A204.1 (cell line): ENCODE data around the gene HINT1.
"Not testable (repeated sequence)": the region's sequence is repeated elsewhere in the genome, so short reads cannot be mapped to it uniquely, and the experiment has no call there.

Experiments
- FAIRE-seq: peaks from 2 replicates; lab custom pipeline; 2012; peaks lifted over from hg19 to GRCh38; lab: Jason Lieb, UNC

The HINT1 gene

GRCh38 chr5:131165119-131165727, at the start of gene HINT1:
Gene HINT1 (minus strand): TSS chr5:131165256. CDS start chr5:131165205, 51 bp downstream.
- no peak for FAIRE-seq

- no peak for FAIRE-seq
Observed at GRCh38 chr5:131214609-131215227, 49.7 kb upstream of the HINT1 start.

- no peak for FAIRE-seq
Observed at GRCh38 chr5:131212471-131213021, 47.5 kb upstream of the HINT1 start.

GRCh38 chr5:131211669-131212068, 46.6 kb upstream of the HINT1 start:
- FAIRE-seq = no peak

DNA sequence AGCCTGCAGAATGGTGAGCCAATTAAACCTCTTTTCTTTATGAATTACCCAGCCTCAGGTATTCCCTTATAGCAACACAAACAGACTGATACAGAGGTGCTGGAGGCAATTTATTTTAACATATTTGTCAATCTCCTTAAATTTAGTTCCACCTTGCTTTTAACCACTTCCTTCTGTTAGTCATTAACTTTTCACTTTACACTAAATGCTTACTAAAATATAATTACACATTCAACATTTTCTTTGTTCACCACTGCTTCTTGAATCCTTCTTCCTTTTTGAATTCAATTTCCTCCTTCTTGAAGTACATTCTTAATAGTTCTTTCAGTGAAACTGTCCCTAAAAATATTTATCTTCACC, 45.1 kb upstream of the HINT1 start:
- FAIRE-seq = no peak

GRCh38 chr5:131209506-131210150, 44.6 kb upstream of the HINT1 start:
- FAIRE-seq = no peak

GRCh38 chr5:131209175-131209505, 44.1 kb upstream of the HINT1 start:
- FAIRE-seq = no peak

DNA sequence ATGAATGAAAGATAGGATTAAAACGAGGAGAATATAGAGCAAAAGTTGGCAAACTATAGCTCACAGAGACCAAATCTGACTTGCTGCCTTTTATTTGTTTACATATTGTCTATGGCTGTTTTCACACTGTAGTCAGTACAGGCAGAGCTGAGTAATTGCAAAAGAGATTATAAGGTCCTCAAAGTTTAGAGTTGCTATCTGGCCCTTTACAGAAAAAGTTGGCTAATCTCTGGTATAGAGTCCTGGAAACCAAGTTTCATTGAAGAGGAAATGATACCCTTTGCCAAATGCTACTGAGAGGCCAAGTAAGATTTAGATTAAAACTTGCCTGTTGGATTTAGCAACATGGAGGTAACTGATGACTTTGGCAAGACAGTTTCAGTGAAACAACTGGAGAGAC, 41.7 kb upstream of the HINT1 start:
- no peak for FAIRE-seq

- no peak for FAIRE-seq
Observed at GRCh38 chr5:131206061-131206460, 41.0 kb upstream of the HINT1 start.

GRCh38 chr5:131204964-131205363, 39.9 kb upstream of the HINT1 start:
- FAIRE-seq = no peak

- FAIRE-seq = no peak
Observed at GRCh38 chr5:131200560-131200959, 35.5 kb upstream of the HINT1 start.

GRCh38 chr5:131198625-131199024, 33.6 kb upstream of the HINT1 start:
- FAIRE-seq = no peak

DNA sequence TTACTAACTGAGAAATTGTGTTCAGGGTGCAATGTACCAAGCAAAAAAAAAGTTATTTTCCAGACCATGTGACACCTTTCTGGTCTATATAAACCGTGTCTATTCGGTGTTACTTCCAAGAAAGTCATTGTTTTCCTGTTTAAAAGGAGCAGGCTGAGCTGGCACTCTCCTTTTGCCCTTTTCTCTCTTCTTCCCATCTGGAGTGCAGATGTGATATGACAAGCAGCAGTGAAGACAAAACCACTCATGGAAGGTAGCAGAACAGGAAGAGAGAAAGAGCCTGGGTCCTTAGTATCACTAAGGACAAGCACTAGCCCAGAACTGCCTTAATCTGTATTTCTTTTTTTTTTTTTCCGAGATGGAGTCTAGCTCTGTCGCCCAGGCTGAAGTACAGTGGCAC, 31.3 kb upstream of the HINT1 start:
- FAIRE-seq = no peak

- FAIRE-seq = no peak
Observed at GRCh38 chr5:131195696-131196095, 30.6 kb upstream of the HINT1 start.

- FAIRE-seq = no peak
Observed at GRCh38 chr5:131194725-131195124, 29.7 kb upstream of the HINT1 start.

- not testable (repeated sequence) for FAIRE-seq
Observed at GRCh38 chr5:131193897-131194296, 28.8 kb upstream of the HINT1 start.

- no peak for FAIRE-seq
Observed at GRCh38 chr5:131193106-131193505, 28.1 kb upstream of the HINT1 start.

GRCh38 chr5:131186561-131187256, 21.7 kb upstream of the HINT1 start:
- no peak for FAIRE-seq

- FAIRE-seq = no peak
Observed at GRCh38 chr5:131185523-131186104, 20.6 kb upstream of the HINT1 start.

- no peak for FAIRE-seq
Observed at GRCh38 chr5:131182839-131183238, 17.8 kb upstream of the HINT1 start.

- no peak for FAIRE-seq
Observed at GRCh38 chr5:131180407-131180806, 15.4 kb upstream of the HINT1 start.

DNA sequence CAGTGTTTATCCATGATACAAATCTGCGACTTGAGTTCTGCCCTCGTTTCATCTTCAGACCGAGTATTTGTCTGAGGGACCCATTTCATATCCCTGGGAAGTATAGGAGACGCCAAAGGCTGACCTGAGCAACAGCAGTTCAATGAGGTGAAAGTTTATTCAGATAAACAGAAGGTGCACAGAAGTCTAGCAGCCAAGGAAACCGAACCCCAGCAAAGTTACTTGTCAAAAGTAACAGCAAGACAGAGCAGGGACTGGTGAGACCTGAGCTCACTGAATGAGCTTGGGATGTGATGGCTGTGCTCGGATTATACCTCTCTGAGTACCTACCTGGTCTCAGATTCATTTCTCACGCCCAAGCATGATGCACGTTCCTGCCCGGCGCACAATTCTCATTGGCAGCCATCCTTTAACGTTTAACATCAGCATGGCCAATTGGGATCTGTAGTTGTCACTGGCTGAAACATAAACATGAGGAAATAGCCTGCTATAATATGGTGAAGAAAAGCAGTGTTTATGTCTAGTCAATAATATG, 6.3 kb upstream of the HINT1 start:
- no peak for FAIRE-seq
